HepG2 (cell line): ENCODE results near the gene DIPK1A. TPM values are rescaled to one million over a fixed set of nuclear protein-coding genes. Genes with fewer than 3 reads are reported as not detected.

Experiments used
- ATAC-seq: fragments of 200-7000 bp; cut with Tn5 transposase; 3 replicates; pipeline ENCODE4 v1.9.1; 2020; ENCODE audit warnings: mild to moderate bottlenecking, moderate library complexity
- BruUV-seq: library from RNA; stranded (reverse); fragments of 400-500 nt; replicated peaks from 2 replicates; lab custom pipeline; 2021; lab: Mats Ljungman, UMichigan
- CTCF ChIA-PET: fragments of 300-600 bp; formaldehyde crosslinking; extraction: SDS; loops from one replicate; lab custom pipeline; 2021; ENCODE audit warnings: low total read pairs, inconsistent platforms, low intra/inter-chr PET ratio; lab: Yijun Ruan, JAX
- POLR2A ChIA-PET: fragments of 350-600 bp; sonication (Branson Sonifier 250); formaldehyde crosslinking; loops from one replicate; lab custom pipeline; 2020; ENCODE audit warnings: antibody characterized with exemption, inconsistent platforms; lab: Yijun Ruan, JAX
- DNase-seq: peaks from one replicate; pipeline ENCODE4 v3.0.0-alpha.2; 2015; ENCODE audit warnings: low spot score
- FAIRE-seq: peaks from 3 replicates; lab custom pipeline; 2011; peaks lifted over from hg19 to GRCh38; lab: Jason Lieb, UNC
- H2AFZ ChIP-seq: one replicate; pipeline ENCODE4 v1.6.1; 2011; ENCODE audit warnings: low read length, inconsistent platforms
- H3K27ac ChIP-seq: fragments of 300-600 bp; 3 replicates; pipeline ENCODE4 v1.8.0; 2011; ENCODE audit warnings: mixed run types, mild to moderate bottlenecking, mixed read lengths, low read length, inconsistent platforms; ENCODE audit not compliant: insufficient read depth; ENCODE audit errors: extremely low read length
- H3K27me3 ChIP-seq, 2 experiments: fragments of 200-600 bp in 1 of 2; 2 replicates in 1 of 2; 3 replicates in 1 of 2; pipeline versions ENCODE4 v1.6.0 to v1.8.0; 2011; ENCODE audit warnings: low read length in 2 of 2, mild to moderate bottlenecking in 2 of 2, moderate library complexity in 2 of 2, inconsistent platforms in 1 of 2; ENCODE audit not compliant: insufficient read depth in 2 of 2, control insufficient read depth in 1 of 2
- H3K36me3 ChIP-seq, 2 experiments: fragments of 200-600 bp in 1 of 2; replicated peaks in 1 of 2; 2 replicates in 1 of 2; 3 replicates in 1 of 2; pipeline versions ENCODE4 v1.5.1 to v1.8.0; 2011; ENCODE audit warnings: low read length in 2 of 2, inconsistent platforms in 1 of 2; ENCODE audit not compliant: insufficient read depth in 2 of 2, control insufficient read depth in 1 of 2
- H3K4me1 ChIP-seq: 2 replicates; pipeline ENCODE4 v1.5.1; 2012; ENCODE audit warnings: low read length, inconsistent platforms; ENCODE audit not compliant: insufficient read depth
- H3K4me2 ChIP-seq: 2 replicates; pipeline ENCODE4 v1.6.0; 2011; ENCODE audit warnings: low read depth, low read length, inconsistent platforms
- H3K4me3 ChIP-seq, 3 experiments: fragments of 200-600 bp in 1 of 3; sonication (generic), shearing (Covaris generic) in 1 of 3; replicated peaks in 1 of 3; 2 replicates each; pipeline ENCODE4 v1.5.1; 2011 to 2016; ENCODE audit warnings: low read length in 3 of 3, inconsistent platforms in 2 of 3, low read depth in 2 of 3, mild to moderate bottlenecking in 2 of 3, control low read depth in 1 of 3, mixed read lengths in 1 of 3; ENCODE audit not compliant: insufficient read depth in 1 of 3
- H3K79me2 ChIP-seq: one replicate; pipeline ENCODE4 v1.6.1; 2011; ENCODE audit warnings: low read length, inconsistent platforms; ENCODE audit not compliant: insufficient read depth
- H3K9ac ChIP-seq: 2 replicates; pipeline ENCODE4 v1.6.0; 2011; ENCODE audit warnings: mild to moderate bottlenecking, low read depth, low read length, inconsistent platforms; ENCODE audit not compliant: insufficient read depth
- H3K9me3 ChIP-seq: 2 replicates; pipeline ENCODE4 v1.5.1; 2012; ENCODE audit warnings: mild to moderate bottlenecking, low read length
- H4K20me1 ChIP-seq: 2 replicates; pipeline ENCODE4 v1.6.0; 2011; ENCODE audit warnings: inconsistent platforms, mild to moderate bottlenecking, low read length, moderate library complexity; ENCODE audit not compliant: insufficient read depth
- AGO2 ChIP-seq: fragments of 200-400 bp; formaldehyde crosslinking; optimal IDR thresholded peaks from 2 replicates; pipeline ENCODE3; 2017; ENCODE audit warnings: mild to moderate bottlenecking, low read depth, low read length, moderate library complexity
- SETDB1 ChIP-seq: sonication (generic); formaldehyde crosslinking; IDR thresholded peaks from 2 replicates; pipeline ENCODE4 v1.5.1; 2020; ENCODE audit warnings: missing genetic modification reagents, mild to moderate bottlenecking, borderline replicate concordance
- SKI ChIP-seq: fragments of 450-650 bp; IDR thresholded peaks from one replicate; pipeline ENCODE4 v1.6.1; 2018; ENCODE audit warnings: mild to moderate bottlenecking; ENCODE audit not compliant: partially characterized antibody
- TBP ChIP-seq: sonication (generic); formaldehyde crosslinking; IDR thresholded peaks from 2 replicates; pipeline ENCODE4 v1.5.0; 2020; ENCODE audit warnings: missing genetic modification reagents
- TCF12 ChIP-seq, 2 experiments: fragments of 450-650 bp in 1 of 2; sonication (generic) in 1 of 2; formaldehyde crosslinking in 1 of 2; IDR thresholded peaks; 2 replicates each; pipeline versions ENCODE4 v1.6.1 to v1.8.0; 2017 to 2022; ENCODE audit warnings: antibody characterized with exemption in 1 of 2, mild to moderate bottlenecking in 1 of 2, missing genetic modification reagents in 1 of 2, moderate library complexity in 1 of 2
- ZBTB44 ChIP-seq: sonication (generic); formaldehyde crosslinking; IDR thresholded peaks from 2 replicates; pipeline ENCODE4 v1.4.0; 2020; ENCODE audit warnings: missing genetic modification reagents
- ZNF569 ChIP-seq: sonication (generic); formaldehyde crosslinking; IDR thresholded peaks from 2 replicates; pipeline ENCODE4 v1.5.0; 2020; ENCODE audit warnings: mild to moderate bottlenecking, missing genetic modification reagents, moderate library complexity, borderline replicate concordance
- ZNF720 ChIP-seq: sonication (generic); formaldehyde crosslinking; IDR thresholded peaks from 2 replicates; pipeline ENCODE4 v1.4.0; 2020; ENCODE audit warnings: missing genetic modification reagents
- WGBS: methylation state at CpG from one replicate; pipeline ENCODE4 v1.1.6; 2017; ENCODE audit warnings: low lambda C conversion rate; 5-methylcytosine and 5-hydroxymethylcytosine counted together
- in situ Hi-C: cut with HindIII; loops from 2 replicates; pipeline ENCODE4 v1.10.0; 2017; ENCODE audit warnings: low pct_unique_long_range_greater_than_20kb; ENCODE audit not compliant: extremely low pct_ligation_motif_present
- intact Hi-C: fragments of 100-400 bp; cut with micrococcal nuclease; formaldehyde crosslinking; loops from one replicate; pipeline ENCODE4 v1.10.0; 2022; ENCODE audit not compliant: unreplicated experiment
- polyA plus RNA-seq, 8 experiments: library from polyadenylated mRNA; depleted of rRNA in 3 of 8; stranded (reverse) in 7 of 8; unstranded in 1 of 8; fragments of >200 nt; fragmentation: Illumina TruSeq in 4 of 8; extraction: Trizol in 4 of 8; gene quantifications; 2 replicates each; pipeline versions ENCODE4 v1.2.1 to v1.2.3, GENCODE V29; 2011 to 2016; ENCODE audit warnings: low read depth in 4 of 8, missing spikeins in 1 of 8, mixed read lengths in 1 of 8; ENCODE audit not compliant: insufficient read depth in 1 of 8
- total RNA-seq, 5 experiments: library from RNA; depleted of rRNA; stranded (reverse); fragments of >200 nt; fragmentation: Illumina TruSeq; extraction: Trizol; gene quantifications; 2 replicates each; pipeline ENCODE4 v1.2.3, GENCODE V29; 2016; ENCODE audit warnings: low read depth in 1 of 5

The DIPK1A gene
- total and polyA plus RNA-seq, 2 of the 13 experiments (the other 11 are each of a cell fraction or from before 2014, with no cell fraction given), result 8.4 TPM

- Histone ChIP-seq H3K4me2 (no peak overlapping the region), H3K27ac (no peak overlapping the region), H2AFZ (no peak overlapping the region), H3K4me3 (no peak overlapping the region)
- 85% methylated on average over 1 of the region's 1 CpG for WGBS
- intact Hi-C loops, result no loop called here
- CTCF ChIA-PET, result no interaction called here
- FAIRE-seq, result no peak
- TF ChIP-seq ZBTB44 (CRISPR knock-in tag), result no peak
- TF ChIP-seq ZNF569 (CRISPR knock-in tag), result no peak
- TF ChIP-seq ZNF720 (CRISPR knock-in tag), result no peak
- no peak for TF ChIP-seq TCF12 (IDR thresholded peaks at IDR 0.05)
- TF ChIP-seq TCF12 (CRISPR knock-in tag; IDR thresholded peaks at IDR 0.05), result no peak
- TF ChIP-seq TBP, result no peak
- TF ChIP-seq, all 625 proteins: peak for 0
- H3K9ac ChIP-seq, result no peak overlapping the region
- no peaks in the 10 kb centered on the region for H3K4me1 ChIP-seq
- no peaks in the 10 kb centered on the region for H3K79me2 ChIP-seq
- in situ Hi-C loops, result no loop called here
- BruUV-seq, result no TSS peak
- H4K20me1 ChIP-seq, result no peaks in the 10 kb centered on the region
- H3K9me3 ChIP-seq, result no peaks in the 10 kb centered on the region
- DNase-seq (no peak), ATAC-seq (no peak)
- POLR2A ChIA-PET, result no interaction called here
- H3K36me3 ChIP-seq, result no peaks in the 10 kb centered on the region
- no peaks in the 10 kb centered on the region for H3K27me3 ChIP-seq
Observed at GRCh38 chr1:92926873-92927272, 34.4 kb downstream of the DIPK1A start.

- Histone ChIP-seq H3K27me3 (no peaks in the 10 kb centered on the region), H3K4me1 (no peaks in the 10 kb centered on the region), H3K36me3 (no peaks in the 10 kb centered on the region), H3K79me2 (no peaks in the 10 kb centered on the region), H3K27ac (no peak overlapping the region), H3K9ac (no peak overlapping the region), H2AFZ (no peak overlapping the region), H3K4me2 (no peak overlapping the region), H3K4me3 (no peak overlapping the region), H3K9me3 (no peaks in the 10 kb centered on the region), H4K20me1 (no peaks in the 10 kb centered on the region)
- DNase-seq (no peak), ATAC-seq (no peak), FAIRE-seq (no peak)
- BruUV-seq, result no TSS peak
- TF ChIP-seq SETDB1 (no peak), AGO2 (no peak), SKI (no peak)
- in situ Hi-C loops (no loop called here), intact Hi-C loops (no loop called here)
- POLR2A ChIA-PET, result no interaction called here
- 91% methylated on average over 8 of the region's 9 CpGs for WGBS
- CTCF ChIA-PET, result no interaction called here
Observed at GRCh38 chr1:92924501-92924900, 36.8 kb downstream of the DIPK1A start.
